HEK293 (cell line): Measurements from ENCODE around the gene IDUA.

Experiments
- BCL11A ChIP-seq: fragments of 450-650 bp; formaldehyde crosslinking; IDR thresholded peaks from 2 replicates; pipeline ENCODE4 v1.5.1; 2016; ENCODE audit warnings: low read depth, missing biosample characterization, missing genetic modification characterization
- ZNF274 ChIP-seq, 2 experiments: fragments of 200-500 bp in 1 of 2; fragments of 450-650 bp in 1 of 2; sonication (Bioruptor generic) in 1 of 2; formaldehyde crosslinking in 1 of 2; IDR thresholded peaks; 2 replicates each; pipeline versions ENCODE4 v1.5.1 to v1.6.1; 2014 to 2016; ENCODE audit warnings: borderline replicate concordance in 1 of 2, inconsistent platforms in 1 of 2, low read length in 1 of 2, missing biosample characterization in 1 of 2, missing genetic modification characterization in 1 of 2

DNA sequence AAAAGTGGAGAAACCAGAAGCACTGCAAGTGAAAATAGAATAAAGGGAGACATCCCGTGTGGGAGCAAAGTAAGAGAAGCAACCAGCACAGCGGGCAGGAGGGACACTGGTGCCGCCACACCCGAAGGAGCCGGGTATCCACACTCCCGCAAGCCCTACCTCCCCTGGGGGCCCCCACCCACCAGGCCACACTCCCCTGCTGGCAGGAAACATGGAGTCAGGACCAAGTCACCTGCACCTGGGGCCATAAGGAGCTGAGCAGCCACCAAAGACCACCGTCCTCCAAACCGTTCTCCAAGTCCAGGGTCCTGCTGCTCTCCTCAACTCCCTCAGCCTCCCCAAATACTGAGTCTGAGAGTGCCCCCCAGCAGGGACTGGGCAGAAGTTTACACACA, 55.1 kb downstream of the IDUA start:
- TF ChIP-seq BCL11A (tag by site-specific recombination): no peak
- TF ChIP-seq ZNF274 (IDR thresholded peaks at IDR 0.05; ENCODE audit: low read length): no peak
- no peak for TF ChIP-seq ZNF274 (tag by site-specific recombination; IDR thresholded peaks at IDR 0.05; ENCODE audit: borderline replicate concordance)
